ENCODE results near the gene CTTN.
"Not testable (repeated sequence)": the region's sequence is repeated elsewhere in the genome, so short reads cannot be mapped to it uniquely, and the experiment has no call there.

Gene CTTN

DNA sequence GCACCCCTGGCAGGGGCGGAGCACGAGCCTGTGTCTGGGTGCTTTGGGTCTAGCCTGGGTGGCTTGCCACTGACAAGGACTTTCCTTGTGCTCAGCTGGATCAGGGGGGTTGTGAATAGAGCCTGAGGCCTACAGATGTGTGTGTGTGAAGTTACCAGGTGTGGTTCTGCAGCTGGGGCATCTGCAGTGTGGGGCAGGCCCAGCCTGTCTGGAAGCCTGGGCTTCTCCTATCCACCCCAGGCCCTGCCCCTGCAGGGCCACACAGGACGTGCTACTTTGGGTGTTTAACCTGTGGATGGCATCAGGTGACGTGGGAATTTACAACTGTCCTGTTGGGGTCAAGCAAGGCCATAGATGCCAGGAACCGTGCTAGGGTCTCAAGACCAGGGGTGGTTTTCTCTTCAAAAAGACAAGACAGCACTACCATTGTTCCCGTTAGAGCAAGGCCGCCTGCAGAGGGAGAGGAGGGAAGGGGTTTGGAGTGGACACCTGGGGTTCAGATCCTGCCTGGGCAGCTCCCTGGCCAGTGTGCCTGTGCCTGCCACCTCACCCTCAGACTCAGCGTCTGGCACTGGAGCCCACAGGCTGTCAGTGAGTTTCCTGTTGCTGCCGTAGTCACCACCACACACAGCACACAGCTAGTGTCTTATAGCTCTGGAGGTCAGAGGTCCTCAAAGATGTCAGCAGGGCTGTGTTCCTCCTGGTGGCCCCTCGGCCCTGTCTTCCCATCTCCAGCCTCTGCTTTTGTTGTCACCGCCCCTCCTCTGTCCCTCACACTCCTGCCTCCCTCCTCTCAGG is 31.6 kb downstream of the CTTN start:
- DNase-seq, result no peak

DNA sequence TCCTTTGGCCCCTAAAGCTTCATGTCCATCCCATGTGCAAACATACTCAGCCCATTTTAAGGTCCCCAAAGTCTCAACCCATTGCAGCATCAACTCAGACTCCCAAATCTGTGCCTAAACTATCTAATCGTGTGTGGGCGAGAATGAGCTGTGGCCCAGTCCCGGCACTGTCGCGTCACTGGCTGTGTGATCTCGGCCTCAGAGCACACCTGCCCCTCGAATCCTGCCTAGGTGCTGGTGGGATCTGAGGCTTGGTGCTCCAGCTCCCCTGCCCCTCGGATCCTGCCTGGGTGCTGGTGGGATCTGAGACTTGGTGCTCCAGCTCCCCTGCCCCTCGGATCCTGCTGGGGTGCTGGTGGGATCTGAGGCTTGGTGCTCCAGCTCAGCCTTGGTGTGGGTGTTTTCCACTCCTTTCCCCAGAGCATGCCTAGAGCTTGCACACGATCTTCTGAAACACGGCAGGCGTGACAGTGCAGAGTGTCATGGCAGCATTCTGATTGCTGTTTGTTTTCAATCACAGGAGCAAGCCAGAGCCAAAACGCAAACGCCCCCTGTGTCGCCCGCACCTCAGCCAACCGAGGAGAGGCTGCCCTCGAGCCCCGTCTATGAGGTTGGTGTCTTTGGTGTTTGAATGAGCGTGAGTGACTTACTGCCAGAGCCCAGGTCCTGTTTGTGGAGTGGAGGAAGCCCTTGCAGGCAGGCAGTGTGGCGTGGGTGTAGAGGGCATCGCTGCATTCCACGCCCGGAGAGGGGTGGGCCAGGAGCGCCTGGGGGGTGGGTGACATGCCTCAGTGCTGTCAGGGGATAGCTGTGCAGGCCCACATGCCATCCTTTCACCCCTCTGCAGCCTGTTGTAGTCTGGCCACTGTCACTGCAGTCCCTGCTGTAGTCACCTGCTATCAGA is 32.6 kb downstream of the CTTN start:
- DNase-seq, result no peak

DNA sequence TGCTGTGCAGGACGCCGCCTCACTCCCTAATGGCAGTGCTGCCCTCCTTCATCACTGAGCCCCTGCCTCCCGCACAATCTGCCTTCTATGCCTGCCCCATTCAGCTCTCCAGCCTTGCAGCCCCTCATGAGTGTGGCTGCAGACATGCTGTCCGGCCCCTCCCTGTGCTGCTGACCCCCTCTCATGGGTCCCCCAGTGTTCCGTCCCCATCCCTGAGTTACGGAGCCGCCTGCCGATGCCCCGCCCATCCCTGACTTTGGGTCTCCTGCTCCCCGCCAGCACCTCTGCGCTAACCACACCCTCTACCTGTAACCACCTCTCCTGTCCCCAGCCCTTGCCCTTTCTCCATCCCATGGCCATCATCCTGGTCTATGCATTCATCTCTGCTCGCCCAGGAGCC is 33.3 kb downstream of the CTTN start:
- no peak for DNase-seq

DNA sequence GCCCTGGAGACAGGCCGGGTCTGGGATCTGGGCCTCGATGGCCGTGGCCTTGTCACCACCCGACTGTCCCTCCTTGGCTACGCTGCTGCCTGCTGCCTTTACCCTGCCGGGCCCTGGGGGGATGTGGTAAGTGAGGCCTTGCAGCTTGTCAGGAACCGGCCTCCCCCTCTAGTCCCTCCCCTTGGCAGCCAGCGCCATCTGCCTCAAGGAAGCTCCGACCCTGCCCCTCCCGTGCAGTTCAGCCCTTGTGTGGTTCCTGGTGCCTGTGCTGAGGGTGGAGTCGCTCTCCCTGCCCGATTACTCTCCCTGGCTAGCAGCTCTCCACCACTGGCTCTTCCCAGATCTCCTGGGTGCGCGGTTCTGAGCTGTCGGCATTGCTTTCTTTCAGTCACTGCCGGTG is 33.7 kb downstream of the CTTN start:
- no peak for DNase-seq

DNA sequence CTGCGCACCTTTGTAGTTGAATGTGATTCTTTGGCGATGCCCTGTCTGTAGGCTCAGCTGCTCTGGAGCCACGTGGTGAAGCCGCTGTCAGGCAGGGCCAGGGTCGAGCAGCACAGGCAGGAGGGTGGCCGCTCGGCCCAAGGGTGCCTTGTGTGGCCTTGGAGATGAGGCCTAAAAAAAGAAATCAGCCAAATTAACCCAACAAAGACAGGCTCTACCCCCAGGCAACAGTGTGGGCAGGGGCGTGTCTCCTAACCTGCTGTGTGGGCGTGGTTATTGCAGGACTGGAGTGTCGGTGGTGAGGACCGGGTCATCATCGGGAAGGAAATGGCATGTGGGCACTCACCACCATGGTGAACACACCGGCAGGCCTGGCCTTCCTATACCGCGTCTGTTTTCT is 34.3 kb downstream of the CTTN start:
- no peak for DNase-seq

DNA sequence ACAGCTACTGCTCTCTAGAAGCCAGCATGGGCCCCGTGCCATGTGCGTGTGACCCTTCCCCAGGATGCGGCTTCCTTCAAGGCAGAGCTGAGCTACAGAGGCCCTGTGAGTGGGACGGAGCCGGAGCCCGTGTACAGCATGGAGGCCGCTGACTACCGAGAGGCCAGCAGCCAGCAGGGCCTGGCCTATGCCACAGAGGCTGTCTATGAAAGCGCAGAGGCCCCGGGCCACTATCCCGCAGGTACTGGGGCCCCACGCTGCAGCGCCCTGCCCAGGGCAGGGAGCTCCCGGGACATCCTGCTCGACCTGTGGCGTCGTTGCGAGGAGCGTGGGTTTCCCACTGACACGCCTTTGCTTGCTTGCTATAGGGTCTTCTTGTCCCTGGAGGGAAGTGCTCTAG is 34.7 kb downstream of the CTTN start:
- DNase-seq, result no peak

DNA sequence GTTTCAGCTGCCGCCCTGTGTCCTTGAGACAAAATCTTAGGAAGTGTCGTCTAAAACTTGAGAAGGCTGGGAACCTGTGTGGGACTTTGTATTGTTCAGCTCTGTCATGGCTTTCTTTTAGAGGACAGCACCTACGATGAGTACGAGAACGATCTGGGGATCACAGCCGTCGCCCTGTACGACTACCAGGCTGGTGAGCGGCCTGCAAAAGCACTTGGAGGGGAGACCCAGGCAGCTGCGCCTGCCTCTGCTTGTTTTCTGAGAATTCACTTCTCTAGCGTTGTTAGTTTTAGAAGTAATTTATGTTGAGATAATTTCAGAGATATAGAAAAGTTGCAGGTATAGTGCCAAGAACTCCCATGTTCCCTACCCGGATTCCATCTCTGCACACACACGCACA is 35.2 kb downstream of the CTTN start:
- no peak for DNase-seq

DNA sequence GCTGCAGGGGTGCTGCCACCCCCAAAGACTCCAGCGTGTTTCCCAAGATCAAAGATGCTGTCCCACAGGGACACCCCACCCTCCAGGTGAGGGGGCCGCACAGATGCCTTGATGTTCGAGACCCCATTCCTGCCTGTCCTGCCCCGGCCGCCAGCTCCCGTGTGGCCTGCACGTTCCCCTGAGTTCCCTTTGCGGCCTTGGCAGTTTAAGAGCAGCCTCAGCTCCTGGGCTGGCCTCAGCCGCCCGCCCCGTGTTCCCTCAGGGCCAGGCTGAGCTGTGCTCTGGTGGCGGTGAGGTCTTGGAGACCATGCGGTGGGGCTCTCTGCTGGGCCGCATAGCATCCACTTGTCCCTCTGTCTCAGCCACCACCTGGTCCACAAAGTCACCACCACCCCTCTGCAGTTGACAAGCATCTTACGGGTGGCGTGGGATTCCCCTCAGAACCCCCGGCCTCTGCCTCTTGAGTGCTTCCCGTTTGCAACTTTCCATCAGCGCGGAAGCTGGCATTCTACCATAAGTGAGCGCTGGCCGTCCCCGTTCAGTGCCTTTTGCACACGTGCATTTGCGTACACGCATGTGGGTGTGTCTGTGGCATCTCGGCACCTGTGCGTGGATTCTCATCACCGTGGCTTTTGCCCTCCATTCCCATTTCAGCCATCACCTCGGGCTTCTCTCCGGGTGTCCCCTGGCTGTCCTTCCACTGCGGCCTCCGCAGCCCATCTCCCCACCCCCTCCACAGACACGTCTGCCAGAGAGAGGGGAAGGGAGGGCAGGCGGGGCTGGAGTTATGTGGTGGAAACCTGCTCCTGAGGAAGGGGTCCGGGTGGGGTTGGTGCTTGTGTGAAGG is 35.9 kb downstream of the CTTN start:
- no peak for DNase-seq

DNA sequence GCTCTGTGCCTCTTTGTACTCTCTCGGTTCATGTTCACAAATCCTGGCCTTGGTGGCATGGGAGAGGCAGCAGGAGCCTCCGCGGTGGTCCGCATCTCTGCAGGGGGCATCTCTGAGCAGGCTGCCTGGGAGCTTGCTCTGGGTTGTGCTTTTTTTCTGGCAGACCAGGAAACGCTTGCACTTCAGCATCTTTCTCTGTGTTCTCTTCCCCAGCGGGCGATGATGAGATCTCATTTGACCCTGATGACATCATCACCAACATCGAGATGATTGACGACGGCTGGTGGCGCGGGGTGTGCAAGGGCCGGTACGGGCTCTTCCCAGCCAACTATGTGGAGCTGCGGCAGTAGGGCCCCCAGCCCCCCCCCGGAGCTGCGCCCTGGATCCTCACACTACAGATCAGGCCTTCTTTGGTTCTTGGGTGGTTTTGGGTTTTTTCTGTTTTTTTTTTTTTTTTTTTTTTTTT is 36.5 kb downstream of the CTTN start:
- no peak for DNase-seq

DNA sequence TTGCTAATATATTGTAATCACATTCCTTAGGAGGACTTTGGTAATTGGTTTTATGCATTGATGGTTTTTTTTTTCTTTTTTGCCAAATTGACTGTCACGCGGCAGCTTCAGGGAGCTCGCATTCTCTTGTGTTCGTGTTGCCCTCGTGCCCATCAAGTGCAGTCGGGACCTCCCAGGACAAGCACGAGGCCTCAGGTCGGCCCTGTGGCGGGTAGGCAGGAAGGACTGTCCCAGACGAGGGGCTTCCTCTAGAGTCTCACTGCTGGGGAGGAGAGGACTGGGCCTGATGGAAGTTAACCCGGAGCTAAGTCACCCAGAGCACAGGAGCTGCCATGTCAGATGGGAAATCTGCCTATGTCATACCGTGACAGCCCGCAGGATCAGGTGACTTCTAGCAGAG is 37.0 kb downstream of the CTTN start:
- DNase-seq, result no peak

DNA sequence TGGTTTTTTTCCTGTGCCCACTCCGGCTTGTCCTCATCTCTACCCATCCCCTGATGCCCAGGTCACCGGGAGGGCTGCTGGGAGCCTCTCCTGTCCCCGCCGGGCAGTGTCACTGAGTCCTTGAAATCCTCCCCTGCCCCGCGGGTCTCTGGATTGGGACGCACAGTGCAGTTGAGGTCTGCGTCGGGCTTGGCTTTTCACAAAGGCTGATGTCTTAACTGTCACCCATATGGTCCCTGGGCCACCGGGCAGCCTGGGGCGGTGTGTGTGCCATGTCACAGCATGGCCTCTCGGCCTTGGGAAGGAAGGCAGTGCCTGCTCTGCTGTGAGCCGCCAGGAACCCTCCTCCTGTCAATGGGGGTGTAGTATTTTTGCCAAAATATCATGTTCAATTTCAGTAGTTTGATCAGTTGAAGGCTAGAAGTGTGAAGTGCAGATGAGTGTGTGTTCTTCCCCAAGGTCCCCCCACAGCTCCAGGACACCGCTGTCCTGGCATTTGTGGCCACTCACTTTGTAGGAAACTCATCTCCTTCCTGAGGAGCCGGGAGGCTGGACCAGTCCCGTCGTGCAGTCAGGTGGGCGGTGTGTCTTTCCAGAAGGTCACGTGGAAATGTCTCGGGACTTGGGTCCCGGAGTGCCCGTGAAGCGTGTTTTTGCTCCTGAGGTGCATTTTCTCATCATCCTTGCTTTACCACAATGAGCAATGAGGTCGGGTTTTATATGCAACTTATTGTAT is 37.6 kb downstream of the CTTN start:
- DNase-seq, result no peak

DNA sequence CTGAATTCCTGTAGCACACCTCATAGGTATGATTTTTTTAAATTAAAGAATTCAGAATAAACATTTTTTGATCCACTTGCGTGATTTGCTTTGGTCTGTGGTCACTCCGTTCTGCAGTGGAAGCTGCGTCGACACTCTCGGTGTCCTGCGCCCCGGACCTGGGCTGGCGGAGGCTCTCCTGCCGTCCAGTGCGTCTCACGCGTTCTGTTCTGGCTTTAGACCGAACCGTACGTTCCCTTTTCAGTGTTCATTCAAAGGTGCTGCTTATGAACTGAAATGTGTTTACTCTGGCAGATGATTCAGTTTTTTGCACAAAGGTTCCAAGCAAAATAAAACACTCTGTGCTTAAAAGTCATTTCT is 38.2 kb downstream of the CTTN start:
- DNase-seq, result no peak

DNA sequence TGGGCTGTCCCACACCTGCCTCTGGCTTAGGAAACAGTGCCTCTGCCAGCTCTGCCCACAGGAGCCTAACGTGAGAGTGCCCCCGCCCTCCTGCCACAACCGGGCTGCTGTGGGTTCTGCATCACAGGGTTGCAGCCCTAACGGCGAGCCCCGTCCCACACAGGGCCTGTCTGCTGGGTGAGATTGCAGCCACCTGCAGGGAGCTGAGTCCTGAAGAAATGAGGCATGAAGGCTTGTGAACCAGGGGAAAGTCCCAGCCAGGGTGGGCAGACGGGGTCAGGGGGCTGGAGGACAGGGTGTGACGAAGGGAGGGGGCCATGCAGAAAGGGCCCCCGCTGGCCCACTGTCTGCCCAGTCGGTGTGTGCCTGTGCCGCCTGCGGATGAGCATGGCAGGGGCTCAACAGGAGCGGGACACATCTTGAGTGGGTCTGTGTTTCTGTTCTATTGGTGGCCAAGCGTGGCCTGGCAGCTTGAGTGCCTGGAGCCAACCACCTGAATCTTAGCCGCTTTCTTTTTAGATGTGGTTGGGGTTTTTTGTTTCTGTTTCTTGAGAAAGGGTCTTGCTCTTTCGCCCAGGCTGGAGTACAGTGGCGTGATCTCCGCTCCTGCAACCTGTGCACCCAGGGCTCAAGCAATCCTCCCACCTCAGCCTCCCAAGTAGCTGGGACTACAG is 38.9 kb downstream of the CTTN start:
- no peak for DNase-seq

DNA sequence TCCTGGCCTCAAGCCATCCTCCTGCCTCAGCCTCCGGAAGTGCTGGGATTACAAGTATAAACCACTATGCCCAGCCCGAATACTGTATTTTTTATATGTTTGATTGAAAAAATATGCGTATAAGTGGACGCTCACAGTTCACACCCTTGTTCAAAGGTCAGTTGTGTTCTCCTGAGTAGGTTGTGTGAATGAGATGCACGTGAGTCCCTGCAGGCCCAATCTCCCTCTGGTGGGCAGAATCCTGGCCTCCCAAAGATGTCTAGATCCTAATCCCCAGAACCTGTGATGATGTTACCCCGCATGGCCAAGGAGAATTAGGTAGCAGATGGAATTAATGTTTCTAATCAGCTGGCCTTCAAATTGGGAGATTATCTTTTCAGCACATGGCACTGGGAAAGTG is 41.9 kb downstream of the CTTN start:
- no peak for DNase-seq

DNA sequence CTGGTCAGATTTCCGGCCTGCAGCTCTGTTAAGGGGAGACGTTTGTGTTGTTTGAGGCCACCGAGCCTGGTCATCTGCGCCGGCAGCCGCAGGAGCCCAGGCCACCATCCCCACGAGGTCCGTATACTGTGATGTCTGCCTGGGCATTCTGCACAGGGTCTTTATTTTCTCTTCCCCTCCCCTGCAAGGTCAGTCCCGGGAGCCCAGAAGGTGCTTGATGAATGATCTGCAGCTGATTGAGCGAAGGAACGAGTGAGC is 45.4 kb downstream of the CTTN start:
- no peak for DNase-seq

DNA sequence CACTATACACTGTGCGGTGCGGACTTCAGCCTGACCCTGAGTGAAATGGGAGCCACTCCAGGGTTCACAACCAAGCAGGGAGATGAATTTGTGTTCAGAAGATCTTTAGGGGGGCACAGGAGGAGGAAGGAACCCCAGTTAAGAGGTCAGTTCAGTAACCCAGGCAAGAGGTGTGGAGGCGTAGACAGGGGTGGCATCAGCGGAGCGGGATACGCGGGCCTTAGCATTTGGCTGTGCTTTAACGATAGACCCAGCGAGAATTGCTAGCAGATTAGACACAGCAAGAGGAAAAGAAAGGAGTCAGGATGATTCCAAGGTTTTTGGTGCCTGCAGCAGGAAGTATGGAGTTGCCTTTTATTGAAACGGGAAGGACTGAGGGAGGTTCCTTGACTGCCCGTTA is 46.8 kb downstream of the CTTN start:
- DNase-seq, result no peak

DNA sequence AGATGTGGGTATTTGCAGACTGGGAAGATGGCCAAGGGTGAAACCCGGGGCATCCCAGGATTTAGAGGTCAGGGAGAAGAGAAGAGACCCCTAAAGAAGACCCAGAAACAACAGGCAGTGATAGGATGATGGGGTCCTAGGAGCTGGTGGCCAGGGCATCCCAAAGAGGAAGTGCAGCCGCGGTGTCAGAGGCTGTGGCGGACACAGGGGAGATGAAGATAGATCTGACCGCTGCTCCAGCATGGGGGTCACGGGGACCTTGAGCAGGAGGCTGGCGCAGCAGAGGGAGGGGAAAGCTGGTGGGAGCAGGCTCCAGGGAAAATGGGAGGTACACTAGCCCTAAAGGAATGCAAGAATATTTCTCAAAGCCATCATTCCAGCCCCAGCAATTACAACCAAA is 47.3 kb downstream of the CTTN start:
- no peak for DNase-seq

DNA sequence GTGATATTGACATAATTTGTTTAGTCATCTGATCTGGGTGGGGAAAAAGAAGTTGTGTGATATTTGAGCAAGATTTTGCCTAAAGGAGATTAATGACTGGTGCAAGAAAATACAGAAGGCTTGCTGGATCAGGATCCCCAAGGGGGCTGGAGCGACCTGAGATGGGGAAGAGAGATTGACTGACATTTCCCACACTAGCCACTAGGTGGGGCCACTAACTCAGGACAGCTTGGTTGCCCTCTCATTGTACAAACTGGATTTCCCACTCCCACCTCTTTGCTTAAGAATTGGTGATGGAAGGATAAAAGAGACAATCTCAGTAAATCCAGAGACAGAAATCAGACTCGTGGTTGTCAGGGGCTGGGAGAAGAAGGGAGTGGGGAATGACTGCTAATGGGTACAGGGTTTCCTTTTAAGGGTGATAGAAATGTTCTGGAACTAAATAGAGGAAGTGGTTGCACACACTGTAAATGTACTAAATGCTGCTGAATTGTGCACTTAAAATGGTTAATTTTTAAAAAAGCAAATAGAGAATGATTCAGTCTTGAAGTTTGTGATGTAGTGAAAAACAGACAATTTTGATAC is 50.7 kb downstream of the CTTN start:
- no peak for DNase-seq

DNA sequence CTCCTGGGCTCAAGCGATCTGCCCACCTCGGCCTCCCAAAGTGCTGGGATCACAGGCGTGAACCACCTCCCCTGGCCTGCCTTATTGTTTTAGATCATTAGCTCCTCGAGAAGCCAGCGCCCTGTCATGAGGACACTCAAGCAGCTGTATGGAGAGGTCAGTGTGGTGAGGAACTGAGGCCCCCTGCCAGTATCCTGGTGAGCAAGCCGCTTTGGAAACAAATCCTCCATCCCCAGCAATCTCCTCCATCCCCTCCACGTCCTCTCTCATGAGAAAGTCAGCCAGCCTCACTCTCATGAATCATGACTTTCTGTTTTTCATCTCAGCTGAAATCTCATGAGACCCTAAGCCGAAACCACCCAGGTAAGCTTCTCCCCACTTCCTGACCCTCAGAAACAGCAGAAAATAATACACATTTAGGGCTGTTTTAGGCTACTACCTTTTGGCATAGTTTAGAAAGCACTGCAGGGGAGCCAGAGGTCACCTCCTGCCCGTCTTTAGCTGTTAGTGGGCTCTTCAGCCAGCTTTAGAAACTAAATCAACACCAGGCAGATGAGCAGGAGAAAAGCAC is 56.0 kb downstream of the CTTN start:
- no peak for DNase-seq

DNA sequence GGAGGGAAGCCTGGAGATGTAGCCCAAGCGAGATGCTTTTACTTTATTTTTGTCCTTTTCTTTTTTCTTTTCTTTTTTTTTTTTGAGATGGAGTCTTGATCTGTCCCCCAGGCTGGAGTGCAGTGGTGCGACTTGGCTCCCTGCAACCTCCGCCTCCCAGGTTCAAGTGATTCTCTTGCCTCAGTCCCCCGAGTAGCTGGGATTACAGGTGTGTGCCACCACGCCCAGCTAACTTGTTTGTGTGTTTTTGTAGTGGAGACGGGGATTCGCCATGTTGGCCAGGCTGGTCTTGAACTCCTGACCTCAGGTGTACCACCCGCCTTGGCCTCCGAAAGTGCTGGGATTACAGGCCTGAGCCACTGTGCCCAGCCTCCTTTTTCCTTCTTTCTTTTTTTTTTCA is 56.5 kb downstream of the CTTN start:
- not testable (repeated sequence) for DNase-seq

DNA sequence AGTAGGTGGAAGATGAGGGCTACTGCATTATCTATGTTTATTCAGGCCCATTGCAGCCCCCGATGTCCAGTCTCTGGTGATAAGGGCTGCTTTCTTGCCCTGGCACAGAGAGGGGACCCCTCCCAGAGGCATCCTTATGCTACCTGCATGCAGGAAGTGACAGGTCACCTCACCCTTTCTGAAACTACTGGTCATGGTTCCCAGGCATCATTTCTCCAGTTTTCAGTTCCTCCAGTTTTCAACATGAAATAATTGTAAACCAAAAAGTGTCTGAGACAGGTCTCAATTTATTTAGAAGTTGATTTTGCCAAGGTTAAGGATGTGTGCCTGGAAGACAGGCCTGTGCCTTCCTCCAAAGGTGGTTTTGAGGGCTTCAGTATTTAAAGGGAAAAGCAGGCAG is 57.0 kb downstream of the CTTN start:
- DNase-seq, result no peak

Data from NCI-H526 treated with DMSO at 0.1 percent for 48 hours (cell line).